ENCODE results near the gene SAMD3.
"Not testable (repeated sequence)": the region's sequence is repeated elsewhere in the genome, so short reads cannot be mapped to it uniquely, and the experiment has no call there.

The SAMD3 gene

DNA sequence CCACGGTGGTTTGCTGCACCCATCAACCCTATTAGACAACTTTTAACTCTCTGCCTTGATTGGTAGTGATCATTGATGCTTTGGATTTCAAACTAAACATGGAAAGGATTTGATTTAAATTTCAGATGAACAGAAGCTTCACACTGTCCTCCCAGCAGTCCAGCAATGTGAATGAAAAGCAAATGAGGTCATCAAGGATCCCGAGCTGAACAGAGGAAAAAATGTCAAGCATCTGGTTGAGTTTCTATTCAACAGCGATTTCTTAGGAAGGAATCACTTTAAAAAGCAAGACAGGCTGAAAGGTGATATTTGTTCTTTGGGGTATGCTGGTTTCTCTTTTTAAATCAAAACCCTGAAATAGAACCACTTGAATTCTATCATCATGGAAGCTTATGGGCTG lies 10.6 kb upstream of the SAMD3 start:
- no peak overlapping the region for H3K4me3 ChIP-seq (ENCODE audit: low read depth, low read length)
- POLR2A ChIA-PET = no interaction called here
- peak; percentile 19 for DNase-seq (ENCODE audit: low read depth, low spot score)
- TF ChIP-seq, protein P1, sequence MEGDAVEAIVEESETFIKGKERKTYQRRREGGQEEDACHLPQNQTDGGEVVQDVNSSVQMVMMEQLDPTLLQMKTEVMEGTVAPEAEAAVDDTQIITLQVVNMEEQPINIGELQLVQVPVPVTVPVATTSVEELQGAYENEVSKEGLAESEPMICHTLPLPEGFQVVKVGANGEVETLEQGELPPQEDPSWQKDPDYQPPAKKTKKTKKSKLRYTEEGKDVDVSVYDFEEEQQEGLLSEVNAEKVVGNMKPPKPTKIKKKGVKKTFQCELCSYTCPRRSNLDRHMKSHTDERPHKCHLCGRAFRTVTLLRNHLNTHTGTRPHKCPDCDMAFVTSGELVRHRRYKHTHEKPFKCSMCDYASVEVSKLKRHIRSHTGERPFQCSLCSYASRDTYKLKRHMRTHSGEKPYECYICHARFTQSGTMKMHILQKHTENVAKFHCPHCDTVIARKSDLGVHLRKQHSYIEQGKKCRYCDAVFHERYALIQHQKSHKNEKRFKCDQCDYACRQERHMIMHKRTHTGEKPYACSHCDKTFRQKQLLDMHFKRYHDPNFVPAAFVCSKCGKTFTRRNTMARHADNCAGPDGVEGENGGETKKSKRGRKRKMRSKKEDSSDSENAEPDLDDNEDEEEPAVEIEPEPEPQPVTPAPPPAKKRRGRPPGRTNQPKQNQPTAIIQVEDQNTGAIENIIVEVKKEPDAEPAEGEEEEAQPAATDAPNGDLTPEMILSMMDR (IDR thresholded peaks at IDR 0.05; ENCODE audit: insufficient read depth, low read length, missing control alignments) = no peak
- CTCF ChIA-PET = interaction anchor here (2.1 kb wide), 1 partner anchor 49 kb away, joined by 7 read pairs; no protein-coding TSS in a partner anchor

DNA sequence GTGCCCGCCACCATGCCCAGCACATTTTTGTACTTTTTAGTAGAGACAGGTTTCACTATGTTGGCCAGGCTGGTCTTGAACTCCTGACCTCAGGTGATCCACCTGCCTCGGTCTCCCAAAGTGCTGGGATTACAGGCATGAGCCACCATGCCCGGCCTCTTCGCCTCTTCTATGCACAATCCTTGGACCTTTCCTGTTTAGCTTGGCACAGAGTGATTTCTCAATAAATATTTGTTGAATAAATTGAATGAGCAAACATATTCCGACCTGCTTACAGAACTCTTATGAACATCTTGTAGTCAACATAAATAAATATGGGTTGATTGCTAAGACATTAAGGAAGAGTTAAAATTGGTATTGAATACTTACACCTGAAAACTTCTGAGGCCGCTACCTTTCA lies 7.8 kb upstream of the SAMD3 start:
- POLR2A ChIA-PET; CTCF ChIA-PET; DNase-seq (ENCODE audit: low read depth, low spot score); H3K4me3 ChIP-seq (ENCODE audit: low read depth, low read length): not testable (repeated sequence)

DNA sequence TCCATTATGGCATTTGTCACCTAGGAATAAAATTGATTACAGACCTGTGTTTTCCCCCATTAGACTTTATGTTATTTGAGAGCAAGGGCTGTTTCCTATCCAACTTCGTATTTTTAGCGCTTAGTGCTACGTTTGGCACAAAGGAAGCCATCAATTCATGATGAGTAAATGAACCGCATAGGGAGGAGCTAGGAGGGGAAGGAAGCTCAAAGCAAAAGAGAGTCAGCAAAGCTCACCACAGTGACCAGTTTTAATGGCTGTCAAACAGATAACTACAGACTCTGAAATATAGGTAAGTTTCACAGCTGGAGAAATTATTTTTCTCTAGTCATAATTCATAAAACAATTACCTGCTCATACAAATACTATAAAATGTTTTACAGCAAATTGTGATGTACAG lies 6.9 kb upstream of the SAMD3 start:
- ChIA-PET POLR2A (no interaction called here), CTCF (no interaction called here)
- TF ChIP-seq, protein P1 (IDR thresholded peaks at IDR 0.05; ENCODE audit: insufficient read depth, low read length, missing control alignments) = no peak
- DNase-seq (ENCODE audit: low read depth, low spot score) = no peak
- H3K4me3 ChIP-seq (ENCODE audit: low read depth, low read length) = no peak overlapping the region

DNA sequence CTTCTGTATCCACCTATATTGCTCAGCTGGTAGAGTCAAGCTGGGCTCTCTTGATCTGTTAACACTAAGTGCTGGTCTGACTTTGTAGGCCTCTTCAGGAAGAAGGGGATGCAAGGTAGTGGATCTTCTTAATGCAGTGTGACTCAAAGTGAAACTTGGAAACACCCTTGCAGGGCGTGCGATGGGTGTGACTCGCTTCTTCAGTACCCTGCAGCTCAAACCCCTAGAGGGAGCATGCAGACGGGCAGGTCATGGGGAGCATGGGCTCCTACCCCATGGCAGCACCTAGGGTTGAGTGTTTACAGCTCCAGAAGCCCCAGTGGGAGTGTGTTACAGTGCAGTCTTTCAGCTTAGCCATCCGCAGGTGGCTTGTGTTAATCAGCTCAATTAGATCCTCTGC lies 757 bp upstream of the SAMD3 start:
- TF ChIP-seq, protein P1 (IDR thresholded peaks at IDR 0.05; ENCODE audit: insufficient read depth, low read length, missing control alignments) = no peak
- ChIA-PET CTCF (interaction anchor here (1.4 kb wide), 1 partner anchor 71 kb away, joined by 3 read pairs; no protein-coding TSS in a partner anchor), POLR2A (no interaction called here)
- no peak for DNase-seq (ENCODE audit: low read depth, low spot score)
- no peak overlapping the region for H3K4me3 ChIP-seq (ENCODE audit: low read depth, low read length)

- POLR2A ChIA-PET = no interaction called here
- H3K4me3 ChIP-seq (ENCODE audit: low read depth, low read length) = no peak overlapping the region
- TF ChIP-seq, protein P1 (IDR thresholded peaks at IDR 0.05; ENCODE audit: insufficient read depth, low read length, missing control alignments) = no peak
- DNase-seq (ENCODE audit: low read depth, low spot score) = no peak
- CTCF ChIA-PET = no interaction called here
Measured at GRCh38 chr6:130218134-130218533, 4.6 kb downstream of the SAMD3 start.

GRCh38 chr6:130216620-130217019 lies 6.1 kb downstream of the SAMD3 start:
- ChIA-PET POLR2A (no interaction called here), CTCF (no interaction called here)
- DNase-seq (ENCODE audit: low read depth, low spot score) = no peak
- no peak overlapping the region for H3K4me3 ChIP-seq (ENCODE audit: low read depth, low read length)
- TF ChIP-seq, protein P1 (IDR thresholded peaks at IDR 0.05; ENCODE audit: insufficient read depth, low read length, missing control alignments) = no peak

GRCh38 chr6:130215526-130215925 lies 7.2 kb downstream of the SAMD3 start:
- ChIA-PET CTCF (no interaction called here), POLR2A (no interaction called here)
- no peak overlapping the region for H3K4me3 ChIP-seq (ENCODE audit: low read depth, low read length)
- TF ChIP-seq, protein P1 (IDR thresholded peaks at IDR 0.05; ENCODE audit: insufficient read depth, low read length, missing control alignments) = no peak
- no peak for DNase-seq (ENCODE audit: low read depth, low spot score)
